Uterus (tissue), 2 donors: ENCODE data around the gene TRAPPC12.

Source experiments
- POLR2A ChIP-seq, 2 donors: fragments of 450-650 bp; IDR thresholded peaks; one replicate each; pipeline ENCODE4 v1.6.1; 2016; ENCODE audit warnings: antibody characterized with exemption in 2 of 2, mild to moderate bottlenecking in 1 of 2, moderate library complexity in 1 of 2
- TF ChIP-seq, protein P1 (sequence below), 4 experiments: fragments of 200-600 bp in 2 of 4; fragments of 450-650 bp in 2 of 4; sonication (generic) in 2 of 4; IDR thresholded peaks; one replicate each; pipeline ENCODE4 v1.5.1; 2016 to 2019; ENCODE audit warnings: antibody characterized with exemption in 4 of 4, mild to moderate bottlenecking in 2 of 4, moderate library complexity in 1 of 4

DNA sequence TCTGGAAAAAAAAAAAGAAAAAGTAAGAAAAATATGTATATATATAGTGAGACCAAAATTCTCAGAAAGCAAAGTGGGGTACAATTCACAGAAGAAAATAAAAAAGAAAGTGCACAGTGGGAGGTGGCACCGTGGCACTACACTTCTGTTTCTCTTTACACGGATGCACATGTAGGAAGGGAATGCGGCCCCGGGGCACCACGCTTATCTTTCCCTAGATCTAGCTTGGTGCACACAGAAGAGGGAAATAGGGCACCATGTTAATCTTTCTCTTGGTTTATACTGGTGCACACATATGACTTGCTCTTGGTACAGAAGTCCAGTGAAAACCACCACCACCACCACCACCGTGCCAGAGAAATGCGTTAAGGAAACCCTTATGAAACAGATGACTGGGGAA is 33.9 kb upstream of the TRAPPC12 start:
- TF ChIP-seq, protein P1, sequence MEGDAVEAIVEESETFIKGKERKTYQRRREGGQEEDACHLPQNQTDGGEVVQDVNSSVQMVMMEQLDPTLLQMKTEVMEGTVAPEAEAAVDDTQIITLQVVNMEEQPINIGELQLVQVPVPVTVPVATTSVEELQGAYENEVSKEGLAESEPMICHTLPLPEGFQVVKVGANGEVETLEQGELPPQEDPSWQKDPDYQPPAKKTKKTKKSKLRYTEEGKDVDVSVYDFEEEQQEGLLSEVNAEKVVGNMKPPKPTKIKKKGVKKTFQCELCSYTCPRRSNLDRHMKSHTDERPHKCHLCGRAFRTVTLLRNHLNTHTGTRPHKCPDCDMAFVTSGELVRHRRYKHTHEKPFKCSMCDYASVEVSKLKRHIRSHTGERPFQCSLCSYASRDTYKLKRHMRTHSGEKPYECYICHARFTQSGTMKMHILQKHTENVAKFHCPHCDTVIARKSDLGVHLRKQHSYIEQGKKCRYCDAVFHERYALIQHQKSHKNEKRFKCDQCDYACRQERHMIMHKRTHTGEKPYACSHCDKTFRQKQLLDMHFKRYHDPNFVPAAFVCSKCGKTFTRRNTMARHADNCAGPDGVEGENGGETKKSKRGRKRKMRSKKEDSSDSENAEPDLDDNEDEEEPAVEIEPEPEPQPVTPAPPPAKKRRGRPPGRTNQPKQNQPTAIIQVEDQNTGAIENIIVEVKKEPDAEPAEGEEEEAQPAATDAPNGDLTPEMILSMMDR (IDR thresholded peaks at IDR 0.05), result no peak
- no peak for TF ChIP-seq POLR2A (IDR thresholded peaks at IDR 0.05)
